Activated CD4-positive, alpha-beta T cell treated with anti-CD3 and anti-CD28 coated beads for 36 hours (primary cell): ENCODE data around the gene SNIP1. TPM values are rescaled to one million over a fixed set of nuclear protein-coding genes. Genes with fewer than 3 reads are reported as not detected.
"Not testable (repeated sequence)": the region's sequence is repeated elsewhere in the genome, so short reads cannot be mapped to it uniquely, and the experiment has no call there.

Experiments used
- ATAC-seq: fragments of 200-7000 bp; cut with Tn5 transposase; one replicate; pipeline ENCODE4 v1.10.0; 2021; ENCODE audit warnings: mild to moderate bottlenecking, moderate library complexity
- CTCF ChIA-PET: fragments of 350-600 bp; sonication (Branson Sonifier 250); formaldehyde crosslinking; loops from one replicate; lab custom pipeline; 2021; ENCODE audit warnings: antibody characterized with exemption; lab: Charles Lee
- POLR2A ChIA-PET: fragments of 350-600 bp; sonication (Branson Sonifier 250); formaldehyde crosslinking; loops from one replicate; lab custom pipeline; 2021; ENCODE audit warnings: antibody characterized with exemption, inconsistent platforms; lab: Charles Lee
- DNase-seq: peaks from one replicate; pipeline ENCODE4 v3.0.0-alpha.2; 2020
- H3K27ac Mint-ChIP-seq: one replicate; pipeline ENCODE4 v1.8.0; 2021; ENCODE audit warnings: mixed read lengths
- H3K27me3 Mint-ChIP-seq: one replicate; pipeline ENCODE4 v1.8.0; 2021; ENCODE audit warnings: mixed read lengths
- H3K36me3 Mint-ChIP-seq: one replicate; pipeline ENCODE4 v1.8.0; 2021; ENCODE audit warnings: low read depth, mixed read lengths
- H3K4me1 Mint-ChIP-seq: one replicate; pipeline ENCODE4 v1.8.0; 2021; ENCODE audit warnings: mixed read lengths
- H3K4me3 Mint-ChIP-seq: one replicate; pipeline ENCODE4 v1.8.0; 2021; ENCODE audit warnings: mild to moderate bottlenecking, moderate library complexity, mixed read lengths
- H3K9me3 Mint-ChIP-seq: one replicate; pipeline ENCODE4 v1.8.0; 2021; ENCODE audit warnings: low read depth, mixed read lengths
- intact Hi-C, 2 experiments: fragments of 100-400 bp; cut with DNase I in 1 of 2; cut with micrococcal nuclease in 1 of 2; formaldehyde crosslinking; loops; one replicate each; pipeline versions ENCODE4 v1.14.2 to v1.15.1; 2022 to 2024; cut with DNase I, micrococcal nuclease
- total RNA-seq, 2 experiments: library from RNA; stranded (reverse); gene quantifications; one replicate each; pipeline ENCODE4 v1.2.3, GENCODE V29; 2021

SNIP1 gene
- total RNA-seq, 2 experiments from 2014 or later, result 18.7 to 21.3 TPM

GRCh38 chr1:37513795-37514349 is 40.2 kb downstream of the SNIP1 start:
- H3K27ac Mint-ChIP-seq, result peak overlapping the region; percentile 92
- ChIA-PET POLR2A (interaction anchor here (0.7 to 3.1 kb wide), 8 partner anchors 10 to 73 kb away, joined by 3 to 13 read pairs (median 4); partner anchors contain the start of gene SNIP1), CTCF (interaction anchor here (1.0 to 3.7 kb wide), 13 partner anchors 10 to 175 kb away, joined by 3 to 21 read pairs (median 6); partner anchors contain the start of gene ZC3H12A)
- intact Hi-C loops, result loop anchor here (1.0 to 2.0 kb wide), 5 partner anchors 35 to 499 kb away; partner anchors contain the start of genes SNIP1 (in 2 of the 2), CDCA8 (in 1 of the 2), UTP11 (in 1 of the 2) and ZC3H12A (in 1 of the 2)
- no peaks in the 10 kb centered on the region for H3K9me3 Mint-ChIP-seq
- peak overlapping the region; percentile 87 for H3K4me3 Mint-ChIP-seq
- ATAC-seq (peak; percentile 60), DNase-seq (peak; percentile 81)
- peaks cover 28% of the 10 kb centered on the region for H3K36me3 Mint-ChIP-seq
- peaks cover 40% of the 10 kb centered on the region for H3K4me1 Mint-ChIP-seq
- no peaks in the 10 kb centered on the region for H3K27me3 Mint-ChIP-seq

- ATAC-seq, result no peak
- H3K36me3 Mint-ChIP-seq, result peaks cover 59% of the 10 kb centered on the region
- peaks cover 42% of the 10 kb centered on the region for H3K4me1 Mint-ChIP-seq
- intact Hi-C loops, result loop anchor here in 1 of 2 experiments (2.0 kb wide), 1 partner anchor 16 kb away; no protein-coding TSS in a partner anchor
- no peaks in the 10 kb centered on the region for H3K27me3 Mint-ChIP-seq
- ChIA-PET CTCF (interaction anchor here (0.6 to 2.0 kb wide), 9 partner anchors 9 to 131 kb away, joined by 3 to 7 read pairs (median 3); partner anchors contain the start of gene SNIP1), POLR2A (no interaction called here)
- no peaks in the 10 kb centered on the region for H3K9me3 Mint-ChIP-seq
- peak overlapping the region; percentile 78 for H3K27ac Mint-ChIP-seq
- H3K4me3 Mint-ChIP-seq, result no peak overlapping the region
- DNase-seq, result no peak
Measured at GRCh38 chr1:37509181-37509580, 44.9 kb downstream of the SNIP1 start.

DNA sequence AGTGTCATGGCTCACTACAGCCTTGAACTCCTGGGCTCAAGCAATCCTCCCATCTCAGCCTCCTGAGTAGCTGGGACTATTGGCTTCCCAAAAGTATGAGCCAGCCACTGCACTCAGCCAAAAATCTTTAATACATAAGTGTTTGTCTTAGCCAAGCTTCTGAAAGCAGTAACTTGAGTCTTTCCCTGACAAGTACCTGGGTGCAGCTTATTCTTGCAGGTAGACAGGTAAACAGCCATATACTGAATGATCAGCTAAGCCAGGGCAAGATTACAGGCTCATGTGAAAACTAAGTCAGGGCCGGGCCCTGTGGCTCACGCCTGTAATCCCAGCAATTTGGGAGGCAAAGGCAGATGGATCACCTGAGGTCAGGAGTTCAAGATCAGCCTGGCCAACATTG is 47.4 kb downstream of the SNIP1 start:
- no peak overlapping the region for H3K4me3 Mint-ChIP-seq
- no peak for DNase-seq
- no peak overlapping the region for H3K27ac Mint-ChIP-seq
- no peaks in the 10 kb centered on the region for H3K9me3 Mint-ChIP-seq
- peaks cover 29% of the 10 kb centered on the region for H3K4me1 Mint-ChIP-seq
- peaks cover 48% of the 10 kb centered on the region for H3K36me3 Mint-ChIP-seq
- ChIA-PET POLR2A (no interaction called here), CTCF (interaction anchor here (0.7 to 2.5 kb wide), 7 partner anchors 11 to 175 kb away, joined by 3 to 20 read pairs (median 4); no protein-coding TSS in a partner anchor)
- no peaks in the 10 kb centered on the region for H3K27me3 Mint-ChIP-seq
- ATAC-seq, result no peak
- intact Hi-C loops, result no loop called here

DNA sequence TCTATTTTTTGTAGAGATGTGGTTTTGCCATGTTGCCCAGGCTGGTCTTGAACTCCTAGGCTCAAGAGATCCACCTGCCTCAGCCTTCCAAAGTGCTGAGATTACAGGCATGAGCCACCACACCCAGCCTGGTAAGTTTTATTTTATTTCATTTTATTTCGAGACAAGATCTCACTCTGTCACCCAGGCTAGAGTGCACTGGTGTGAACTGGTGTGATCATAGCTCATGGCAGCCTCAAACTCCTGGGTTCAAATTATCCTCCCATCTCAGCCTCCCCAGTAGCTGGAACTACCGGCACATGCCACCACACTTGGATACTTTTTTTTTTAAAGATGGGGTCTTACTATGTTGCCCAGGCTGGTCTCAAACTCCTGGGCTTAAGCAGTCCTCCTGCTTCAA is 51.3 kb downstream of the SNIP1 start:
- ATAC-seq, H3K27me3 Mint-ChIP-seq, intact Hi-C loops, H3K9me3 Mint-ChIP-seq, H3K4me3 Mint-ChIP-seq, DNase-seq: not testable (repeated sequence)
- ChIA-PET CTCF (interaction anchor here (0.6 to 1.8 kb wide), 5 partner anchors 12 to 179 kb away, joined by 3 to 7 read pairs (median 4); partner anchors contain the start of gene MEAF6), POLR2A (interaction anchor here (0.6 to 0.7 kb wide), 2 partner anchors 10 to 30 kb away, joined by 3 to 4 read pairs; no protein-coding TSS in a partner anchor)
- Mint-ChIP-seq H3K36me3 (peaks cover 51% of the 10 kb centered on the region), H3K4me1 (peaks cover 21% of the 10 kb centered on the region), H3K27ac (peak overlapping the region; percentile 19)

DNA sequence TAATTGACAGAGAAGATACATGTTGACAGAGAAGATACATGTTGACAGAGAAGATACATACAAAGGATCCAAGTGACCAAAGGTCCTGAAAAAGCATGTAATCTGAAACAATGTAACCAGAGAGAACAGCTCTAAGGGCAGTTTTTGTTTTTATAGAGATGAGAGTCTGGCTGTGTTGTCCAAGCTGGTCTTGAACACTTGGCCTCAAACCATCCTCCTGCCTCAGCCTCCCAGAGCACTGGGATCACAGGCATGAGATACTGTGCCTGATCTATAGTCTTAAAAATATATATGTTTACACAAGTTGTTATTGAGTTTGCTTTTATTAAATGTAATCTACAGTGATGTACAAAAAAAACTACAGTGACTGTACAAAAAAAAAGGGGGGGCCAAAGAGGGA is 52.0 kb downstream of the SNIP1 start:
- DNase-seq (no peak), ATAC-seq (no peak)
- peaks cover 46% of the 10 kb centered on the region for H3K36me3 Mint-ChIP-seq
- H3K27me3 Mint-ChIP-seq, result no peaks in the 10 kb centered on the region
- intact Hi-C loops, result no loop called here
- H3K4me1 Mint-ChIP-seq, result peaks cover 17% of the 10 kb centered on the region
- H3K27ac Mint-ChIP-seq, result no peak overlapping the region
- H3K4me3 Mint-ChIP-seq, result no peak overlapping the region
- H3K9me3 Mint-ChIP-seq, result no peaks in the 10 kb centered on the region
- CTCF ChIA-PET, result interaction anchor here (0.7 to 1.8 kb wide), 3 partner anchors 13 to 23 kb away, joined by 3 to 4 read pairs (median 4); partner anchors contain the start of gene MEAF6
- POLR2A ChIA-PET, result no interaction called here

GRCh38 chr1:37501661-37502060 is 52.4 kb downstream of the SNIP1 start:
- Mint-ChIP-seq H3K27me3 (no peaks in the 10 kb centered on the region), H3K9me3 (no peaks in the 10 kb centered on the region), H3K36me3 (peaks cover 44% of the 10 kb centered on the region), H3K4me1 (peaks cover 17% of the 10 kb centered on the region), H3K27ac (no peak overlapping the region), H3K4me3 (no peak overlapping the region)
- no peak for ATAC-seq
- CTCF ChIA-PET, result interaction anchor here (1.4 to 1.8 kb wide), 2 partner anchors 13 to 14 kb away, joined by 4 read pairs; partner anchors contain the start of gene MEAF6
- intact Hi-C loops, result no loop called here
- POLR2A ChIA-PET, result no interaction called here
- no peak for DNase-seq

GRCh38 chr1:37498872-37499617 is 55.0 kb downstream of the SNIP1 start:
- intact Hi-C loops, result no loop called here
- Mint-ChIP-seq H3K27me3 (no peaks in the 10 kb centered on the region), H3K9me3 (no peaks in the 10 kb centered on the region), H3K4me1 (peaks cover 19% of the 10 kb centered on the region), H3K4me3 (no peak overlapping the region), H3K36me3 (peaks cover 33% of the 10 kb centered on the region), H3K27ac (no peak overlapping the region)
- ChIA-PET CTCF (interaction anchor here (0.9 to 4.4 kb wide), 8 partner anchors 10 to 43 kb away, joined by 3 to 43 read pairs (median 3); no protein-coding TSS in a partner anchor), POLR2A (interaction anchor here (0.8 kb wide), 1 partner anchor 10 kb away, joined by 5 read pairs; no protein-coding TSS in a partner anchor)
- DNase-seq (no peak), ATAC-seq (no peak)

DNA sequence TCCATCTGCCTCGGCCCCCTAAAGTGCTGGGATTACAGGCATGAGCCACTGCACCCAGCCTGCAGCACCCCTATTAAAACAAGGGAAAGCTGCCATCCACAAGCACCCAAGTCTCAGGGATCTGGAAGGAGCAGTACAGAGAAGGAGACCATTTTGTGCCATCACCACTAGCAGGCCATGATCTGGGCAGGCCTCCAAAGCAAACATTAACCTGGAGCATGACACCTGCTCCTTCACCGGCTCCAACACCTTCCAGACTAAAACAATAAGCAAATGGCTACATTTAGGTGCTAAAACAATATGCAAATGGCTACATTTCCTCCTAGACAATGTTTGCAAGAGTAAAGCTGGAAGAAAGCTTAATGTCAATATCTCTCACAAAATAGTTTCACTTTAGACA is 56.3 kb downstream of the SNIP1 start:
- intact Hi-C loops, result no loop called here
- no peaks in the 10 kb centered on the region for H3K9me3 Mint-ChIP-seq
- DNase-seq (no peak), ATAC-seq (no peak)
- CTCF ChIA-PET, result interaction anchor here (0.6 to 4.4 kb wide), 6 partner anchors 12 to 245 kb away, joined by 3 to 43 read pairs (median 3); no protein-coding TSS in a partner anchor
- H3K4me1 Mint-ChIP-seq, result peaks cover 30% of the 10 kb centered on the region
- no peaks in the 10 kb centered on the region for H3K27me3 Mint-ChIP-seq
- H3K27ac Mint-ChIP-seq, result no peak overlapping the region
- H3K4me3 Mint-ChIP-seq, result no peak overlapping the region
- POLR2A ChIA-PET, result interaction anchor here (0.7 kb wide), 1 partner anchor 11 kb away, joined by 3 read pairs; no protein-coding TSS in a partner anchor
- peaks cover 42% of the 10 kb centered on the region for H3K36me3 Mint-ChIP-seq

GRCh38 chr1:37495875-37496274 is 58.2 kb downstream of the SNIP1 start:
- intact Hi-C loops, result no loop called here
- Mint-ChIP-seq H3K36me3 (peaks cover 38% of the 10 kb centered on the region), H3K9me3 (no peaks in the 10 kb centered on the region), H3K4me3 (no peak overlapping the region), H3K4me1 (peaks cover 31% of the 10 kb centered on the region), H3K27me3 (no peaks in the 10 kb centered on the region), H3K27ac (no peak overlapping the region)
- POLR2A ChIA-PET, result no interaction called here
- DNase-seq (no peak), ATAC-seq (no peak)
- CTCF ChIA-PET, result interaction anchor here (0.6 to 4.4 kb wide), 7 partner anchors 10 to 41 kb away, joined by 3 to 43 read pairs (median 6); no protein-coding TSS in a partner anchor

- no peaks in the 10 kb centered on the region for H3K27me3 Mint-ChIP-seq
- no peaks in the 10 kb centered on the region for H3K9me3 Mint-ChIP-seq
- peak; percentile 49 for DNase-seq
- H3K4me3 Mint-ChIP-seq, result no peak overlapping the region
- H3K27ac Mint-ChIP-seq, result peak overlapping the region; percentile 90
- ChIA-PET POLR2A (interaction anchor here (0.6 to 1.2 kb wide), 4 partner anchors 16 to 261 kb away, joined by 3 to 4 read pairs (median 3); no protein-coding TSS in a partner anchor), CTCF (interaction anchor here (0.6 to 2.9 kb wide), 5 partner anchors 16 to 197 kb away, joined by 3 to 7 read pairs (median 5); partner anchors contain the start of gene MEAF6)
- intact Hi-C loops, result loop anchor here in 1 of 2 experiments (2.0 kb wide), 1 partner anchor 15 kb away; no protein-coding TSS in a partner anchor
- peaks cover 28% of the 10 kb centered on the region for H3K36me3 Mint-ChIP-seq
- H3K4me1 Mint-ChIP-seq, result peaks cover 27% of the 10 kb centered on the region
- ATAC-seq, result peak; percentile 87
Measured at GRCh38 chr1:37493336-37494098, 60.6 kb downstream of the SNIP1 start.
